Ascending aorta (tissue), 2 donors: Measurements from ENCODE around the gene NDUFAF8. TPM values are rescaled to one million over a fixed set of nuclear protein-coding genes. Genes with fewer than 3 reads are reported as not detected.

ENCODE experiments used
- DNase-seq, 2 donors: peaks; one replicate each; pipeline ENCODE4 v3.0.0-alpha.2; 2019; ENCODE audit warnings: low spot score in 2 of 2
- H3K27ac ChIP-seq, 2 donors: fragments of 200-600 bp; sonication (generic); one replicate each; pipeline ENCODE4 v1.5.1; 2016 to 2017; ENCODE audit warnings: mild to moderate bottlenecking in 1 of 2
- H3K27me3 ChIP-seq: fragments of 200-600 bp; sonication (generic); one replicate; pipeline ENCODE4 v1.5.1; 2017
- H3K36me3 ChIP-seq, 2 donors: fragments of 200-600 bp; sonication (generic); one replicate each; pipeline ENCODE4 v1.5.1; 2016
- H3K4me1 ChIP-seq, 2 donors: fragments of 200-600 bp; sonication (generic); one replicate each; pipeline ENCODE4 v1.5.1; 2016 to 2017; ENCODE audit warnings: mild to moderate bottlenecking in 1 of 2
- H3K4me3 ChIP-seq, 2 donors: fragments of 200-600 bp; sonication (generic); one replicate each; pipeline ENCODE4 v1.5.1; 2016 to 2017; ENCODE audit warnings: mild to moderate bottlenecking in 1 of 2
- H3K9me3 ChIP-seq, 2 donors: fragments of 200-600 bp; sonication (generic); one replicate each; pipeline ENCODE4 v1.5.1; 2016
- intact Hi-C: fragments of 100-400 bp; cut with DNase I; formaldehyde crosslinking; loops from one replicate; pipeline ENCODE4 v1.15.1; 2023
- total RNA-seq: library from RNA; depleted of rRNA; stranded (reverse); fragments of >200 nt; gene quantifications from one replicate; pipeline ENCODE4 v1.1.0, GENCODE V29; 2016
- TF ChIP-seq, protein P1 (sequence below), 3 experiments: fragments of 200-600 bp in 2 of 3; fragments of 450-650 bp in 1 of 3; sonication (generic) in 2 of 3; IDR thresholded peaks; one replicate each; pipeline ENCODE4 v1.5.1; 2016 to 2019; ENCODE audit warnings: antibody characterized with exemption in 3 of 3, mild to moderate bottlenecking in 1 of 3, moderate library complexity in 1 of 3

Gene NDUFAF8
- total RNA-seq, 1 donor from 2014 or later = 6.5 TPM

DNA sequence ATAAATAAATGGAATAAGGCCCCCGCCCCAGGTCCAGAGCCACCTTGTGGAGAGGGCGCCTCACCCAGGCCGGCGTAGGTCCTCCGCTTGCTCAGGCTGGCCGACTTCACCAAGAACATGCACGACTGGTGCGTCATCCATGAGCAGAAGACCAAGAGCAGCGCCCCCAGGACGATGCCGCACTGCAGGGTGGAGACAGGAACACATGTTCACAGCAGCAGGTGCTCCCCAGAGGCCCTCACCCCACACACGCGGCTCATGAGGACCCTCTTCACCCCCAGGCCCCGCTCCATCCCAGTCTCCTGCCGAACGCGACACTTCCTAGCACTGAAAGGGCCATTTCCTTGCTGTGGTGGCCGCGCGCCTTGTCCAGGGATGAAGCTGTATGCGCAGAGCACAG is 50.5 kb downstream of the NDUFAF8 start:
- Histone ChIP-seq H3K27ac (no peak overlapping the region), H3K9me3 (no peaks in the 10 kb centered on the region), H3K4me3 (no peak overlapping the region), H3K27me3 (no peaks in the 10 kb centered on the region), H3K36me3 (peaks cover 22 to 23% of the 10 kb centered on the region in 2 donors), H3K4me1 (peaks cover 8 to 21% of the 10 kb centered on the region in 2 donors)
- intact Hi-C loops = loop anchor here (5.0 kb wide), 1 partner anchor 37 kb away; no protein-coding TSS in a partner anchor
- TF ChIP-seq, protein P1, sequence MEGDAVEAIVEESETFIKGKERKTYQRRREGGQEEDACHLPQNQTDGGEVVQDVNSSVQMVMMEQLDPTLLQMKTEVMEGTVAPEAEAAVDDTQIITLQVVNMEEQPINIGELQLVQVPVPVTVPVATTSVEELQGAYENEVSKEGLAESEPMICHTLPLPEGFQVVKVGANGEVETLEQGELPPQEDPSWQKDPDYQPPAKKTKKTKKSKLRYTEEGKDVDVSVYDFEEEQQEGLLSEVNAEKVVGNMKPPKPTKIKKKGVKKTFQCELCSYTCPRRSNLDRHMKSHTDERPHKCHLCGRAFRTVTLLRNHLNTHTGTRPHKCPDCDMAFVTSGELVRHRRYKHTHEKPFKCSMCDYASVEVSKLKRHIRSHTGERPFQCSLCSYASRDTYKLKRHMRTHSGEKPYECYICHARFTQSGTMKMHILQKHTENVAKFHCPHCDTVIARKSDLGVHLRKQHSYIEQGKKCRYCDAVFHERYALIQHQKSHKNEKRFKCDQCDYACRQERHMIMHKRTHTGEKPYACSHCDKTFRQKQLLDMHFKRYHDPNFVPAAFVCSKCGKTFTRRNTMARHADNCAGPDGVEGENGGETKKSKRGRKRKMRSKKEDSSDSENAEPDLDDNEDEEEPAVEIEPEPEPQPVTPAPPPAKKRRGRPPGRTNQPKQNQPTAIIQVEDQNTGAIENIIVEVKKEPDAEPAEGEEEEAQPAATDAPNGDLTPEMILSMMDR (IDR thresholded peaks at IDR 0.05) = no peak
- DNase-seq = no peak

DNA sequence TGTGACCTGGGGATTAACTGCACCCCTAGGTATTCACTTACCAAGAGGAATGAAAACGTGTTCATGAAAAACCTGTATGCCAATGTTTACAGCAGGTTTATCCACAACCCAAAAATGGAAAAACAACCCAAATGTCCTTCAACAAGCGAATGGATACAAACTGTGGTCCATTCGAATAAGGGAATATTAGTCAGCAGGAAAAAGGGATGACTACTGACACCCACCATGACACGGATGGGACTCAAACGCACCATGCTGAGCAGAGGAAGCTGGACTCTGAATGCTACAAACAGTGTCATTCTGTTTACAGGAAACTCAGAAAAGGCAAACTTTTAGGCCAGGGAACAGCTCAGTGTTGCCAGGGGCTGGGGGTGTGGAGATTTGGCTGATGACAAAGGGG is 51.1 kb downstream of the NDUFAF8 start:
- Histone ChIP-seq H3K9me3 (no peaks in the 10 kb centered on the region), H3K36me3 (peaks cover 22 to 23% of the 10 kb centered on the region in 2 donors), H3K27me3 (no peaks in the 10 kb centered on the region), H3K27ac (no peak overlapping the region), H3K4me3 (no peak overlapping the region), H3K4me1 (peaks cover 8 to 21% of the 10 kb centered on the region in 2 donors)
- TF ChIP-seq, protein P1 (IDR thresholded peaks at IDR 0.05) = no peak
- intact Hi-C loops = loop anchor here (5.0 kb wide), 1 partner anchor 38 kb away; no protein-coding TSS in a partner anchor
- DNase-seq = no peak

Other genes starting within 250 kb of the NDUFAF8 start
- gene CHMP6, start 247.5 kb upstream of the NDUFAF8 start, total RNA-seq = 32.1 TPM
- gene BAIAP2, start 204.2 kb upstream of the NDUFAF8 start, total RNA-seq = 14.4 TPM
- gene PVALEF, start 73.8 kb upstream of the NDUFAF8 start, total RNA-seq = not detected
- gene AATK, start 73.1 kb upstream of the NDUFAF8 start, total RNA-seq = 20.6 TPM
- gene CEP131, start 16.4 kb upstream of the NDUFAF8 start, total RNA-seq = 6.7 TPM
- gene TEPSIN, start 263 bp upstream of the NDUFAF8 start, total RNA-seq = 117 TPM
- gene SLC38A10, start 56.0 kb downstream of the NDUFAF8 start, total RNA-seq = 261 TPM
- 29.1 TPM for gene BAHCC1, start 156.1 kb downstream of the NDUFAF8 start, total RNA-seq